GM12872 (cell line): ENCODE measurements around the gene CLEC16A.

Experiments
- CTCF ChIP-seq: IDR thresholded peaks from 3 replicates; pipeline ENCODE4 v1.5.1; 2011; ENCODE audit warnings: low read depth, mild to moderate bottlenecking, low read length, moderate library complexity; ENCODE audit not compliant: insufficient read depth

Gene CLEC16A

GRCh38 chr16:11036868-11037410 lies 92.6 kb downstream of the CLEC16A start:
- no peak for TF ChIP-seq CTCF

- no peak for TF ChIP-seq CTCF
Observed at GRCh38 chr16:11038305-11038704, 93.9 kb downstream of the CLEC16A start.

- no peak for TF ChIP-seq CTCF
Observed at GRCh38 chr16:11038777-11039176, 94.4 kb downstream of the CLEC16A start.

GRCh38 chr16:11039726-11040125 lies 95.4 kb downstream of the CLEC16A start:
- no peak for TF ChIP-seq CTCF

GRCh38 chr16:11042191-11042590 lies 97.8 kb downstream of the CLEC16A start:
- no peak for TF ChIP-seq CTCF

- TF ChIP-seq CTCF, result no peak
Observed at GRCh38 chr16:11045441-11045840, 101.1 kb downstream of the CLEC16A start.

GRCh38 chr16:11045846-11046245 lies 101.5 kb downstream of the CLEC16A start:
- no peak for TF ChIP-seq CTCF
